Measurements from ENCODE around the gene ATG2B. TPM values are rescaled to one million over a fixed set of nuclear protein-coding genes. Genes with fewer than 3 reads are reported as not detected.

ATG2B gene
- polyA plus RNA-seq, 3 donors = 0.94 to 6.7 (median 1.3) TPM

GRCh38 chr14:96268431-96269358, 94.4 kb downstream of the ATG2B start:
- Mint-ChIP-seq H3K4me1 (no peaks in the 10 kb centered on the region), H3K27me3 (ENCODE audit: low read depth in 3 of 3) (peaks cover 2 to 7% (median 4%) of the 10 kb centered on the region in 3 donors), H3K4me3 (no peak overlapping the region), H3K27ac (no peak overlapping the region), H3K36me3 (no peaks in the 10 kb centered on the region), H3K9me3 (peaks cover 0 to 15% (median 4%) of the 10 kb centered on the region in 7 donors)
- Histone ChIP-seq H4K20me1 (ENCODE audit: insufficient read depth, low read length) (no peaks in the 10 kb centered on the region), H3K9ac (ENCODE audit: insufficient read depth, low read length, poor library complexity, severe bottlenecking) (no peak overlapping the region), H2AFZ (ENCODE audit: insufficient read depth, low read depth, low read length, poor library complexity, severe bottlenecking) (no peak overlapping the region), H3K4me2 (replicated peaks; ENCODE audit: extremely low read depth, low read length, poor library complexity, severe bottlenecking) (no peak overlapping the region), H3K36me3 (replicated peaks in 1 of 2; ENCODE audit: control insufficient read depth in 1 of 2, insufficient read depth in 2 of 2, low read length in 2 of 2) (no peaks in the 10 kb centered on the region), H3K27me3 (ENCODE audit: control insufficient read depth in 2 of 2, insufficient read depth in 2 of 2, low read length in 2 of 2) (no peaks in the 10 kb centered on the region), H3K9me3 (replicated peaks in 1 of 2; ENCODE audit: control insufficient read depth in 1 of 2, insufficient read depth in 1 of 2, low read length in 2 of 2) (peaks cover 0 to 2% of the 10 kb centered on the region in 2 donors), H3K4me1 (ENCODE audit: control insufficient read depth in 1 of 2, insufficient read depth in 2 of 2, low read length in 2 of 2) (no peaks in the 10 kb centered on the region), H3K27ac (ENCODE audit: low read depth in 1 of 2, low read length in 2 of 2) (no peak overlapping the region), H3K79me2 (ENCODE audit: insufficient read depth, low read length) (no peaks in the 10 kb centered on the region), H3K4me3 (replicated peaks in 1 of 3; ENCODE audit: low read depth in 2 of 3, low read length in 3 of 3) (no peak overlapping the region)
- 92% methylated on average over 17 of the region's 22 CpGs for WGBS (ENCODE audit: insufficient coverage)
- intact Hi-C loops (cut with micrococcal nuclease) = no loop called here
- TF ChIP-seq CTCF (IDR thresholded peaks at IDR 0.05) = no peak
- DNase-seq = peak in 1 of 3 donors; percentile 25

GRCh38 chr14:96267916-96268315, 95.2 kb downstream of the ATG2B start:
- no peaks in the 10 kb centered on the region for H3K4me1 ChIP-seq (ENCODE audit: control insufficient read depth in 1 of 2, insufficient read depth in 2 of 2, low read length in 2 of 2)
- Mint-ChIP-seq H3K27ac (peak overlapping the region in 2 of 7 donors; percentile 51 to 72), H3K4me1 (no peaks in the 10 kb centered on the region), H3K36me3 (no peaks in the 10 kb centered on the region), H3K27me3 (ENCODE audit: low read depth in 3 of 3) (peaks cover 4 to 7% (median 4%) of the 10 kb centered on the region in 3 donors), H3K4me3 (no peak overlapping the region), H3K9me3 (peaks cover 0 to 13% (median 3%) of the 10 kb centered on the region in 7 donors)
- H3K27me3 ChIP-seq (ENCODE audit: control insufficient read depth in 2 of 2, insufficient read depth in 2 of 2, low read length in 2 of 2) = no peaks in the 10 kb centered on the region
- no peak overlapping the region for H3K4me3 ChIP-seq (replicated peaks in 1 of 3; ENCODE audit: low read depth in 2 of 3, low read length in 3 of 3)
- H3K9me3 ChIP-seq (replicated peaks in 1 of 2; ENCODE audit: control insufficient read depth in 1 of 2, insufficient read depth in 1 of 2, low read length in 2 of 2) = peaks cover 0 to 2% of the 10 kb centered on the region in 2 donors
- no peak overlapping the region for H3K27ac ChIP-seq (ENCODE audit: low read depth in 1 of 2, low read length in 2 of 2)
- no peak overlapping the region for H2AFZ ChIP-seq (ENCODE audit: insufficient read depth, low read depth, low read length, poor library complexity, severe bottlenecking)
- no peaks in the 10 kb centered on the region for H3K36me3 ChIP-seq (replicated peaks in 1 of 2; ENCODE audit: control insufficient read depth in 1 of 2, insufficient read depth in 2 of 2, low read length in 2 of 2)
- no peak for DNase-seq
- no peak for TF ChIP-seq CTCF (IDR thresholded peaks at IDR 0.05)
- H4K20me1 ChIP-seq (ENCODE audit: insufficient read depth, low read length) = no peaks in the 10 kb centered on the region
- H3K79me2 ChIP-seq (ENCODE audit: insufficient read depth, low read length) = no peaks in the 10 kb centered on the region
- no peak overlapping the region for H3K9ac ChIP-seq (ENCODE audit: insufficient read depth, low read length, poor library complexity, severe bottlenecking)
- no peak overlapping the region for H3K4me2 ChIP-seq (replicated peaks; ENCODE audit: extremely low read depth, low read length, poor library complexity, severe bottlenecking)
- 84% methylated on average over 2 of the region's 5 CpGs for WGBS (ENCODE audit: insufficient coverage)
- intact Hi-C loops (cut with micrococcal nuclease) = no loop called here
